ENCODE data around the gene FOXO1. TPM values are rescaled to one million over a fixed set of nuclear protein-coding genes. Genes with fewer than 3 reads are reported as not detected.
A peak's percentile ranks its signal among the peaks of the same experiment; 100 is the strongest.
"Not testable (repeated sequence)": the region's sequence is repeated elsewhere in the genome, so short reads cannot be mapped to it uniquely, and the experiment has no call there.

Gene FOXO1
- polyA plus RNA-seq, 2 donors, result 1.7 to 3.7 TPM

GRCh38 chr13:40667622-40667978, 1.2 kb upstream of the FOXO1 start:
- H3K4me1 ChIP-seq (ENCODE audit: control insufficient read depth in 2 of 2, insufficient read depth in 2 of 2, low read length in 1 of 2), result peaks cover 0 to 2% of the 10 kb centered on the region in 2 donors
- no peaks in the 10 kb centered on the region for H3K36me3 ChIP-seq (ENCODE audit: control insufficient read depth in 2 of 2, insufficient read depth in 2 of 2, low read length in 1 of 2)
- peak overlapping the region; percentile 69 to 89 for H3K4me3 ChIP-seq (ENCODE audit: low read depth in 1 of 2, low read length in 2 of 2)
- H3K27ac ChIP-seq (ENCODE audit: low read depth in 2 of 2, low read length in 1 of 2), result peak overlapping the region; percentile 85 to 90
- no peaks in the 10 kb centered on the region for H3K9me3 ChIP-seq (ENCODE audit: control insufficient read depth in 2 of 2, insufficient read depth in 1 of 2, low read depth in 1 of 2, low read length in 1 of 2)
- no peaks in the 10 kb centered on the region for H3K27me3 ChIP-seq (ENCODE audit: control insufficient read depth in 1 of 2, insufficient read depth in 2 of 2, low read length in 2 of 2)
- WGBS, 2 donors, result 13 to 17% methylated on average over 5 of the region's 5 CpGs

GRCh38 chr13:40666933-40667621, 636 bp upstream of the FOXO1 start:
- H3K27me3 ChIP-seq (ENCODE audit: control insufficient read depth in 1 of 2, insufficient read depth in 2 of 2, low read length in 2 of 2), result no peaks in the 10 kb centered on the region
- H3K27ac ChIP-seq (ENCODE audit: low read depth in 2 of 2, low read length in 1 of 2), result peak overlapping the region; percentile 85 to 90
- no peaks in the 10 kb centered on the region for H3K36me3 ChIP-seq (ENCODE audit: control insufficient read depth in 2 of 2, insufficient read depth in 2 of 2, low read length in 1 of 2)
- peaks cover 0 to 2% of the 10 kb centered on the region in 2 donors for H3K4me1 ChIP-seq (ENCODE audit: control insufficient read depth in 2 of 2, insufficient read depth in 2 of 2, low read length in 1 of 2)
- no peaks in the 10 kb centered on the region for H3K9me3 ChIP-seq (ENCODE audit: control insufficient read depth in 2 of 2, insufficient read depth in 1 of 2, low read depth in 1 of 2, low read length in 1 of 2)
- peak overlapping the region; percentile 69 to 89 for H3K4me3 ChIP-seq (ENCODE audit: low read depth in 1 of 2, low read length in 2 of 2)
- WGBS, 2 donors, result 1% methylated on average over 66 to 67 of the region's 67 CpGs

- Histone ChIP-seq H3K4me1 (ENCODE audit: control insufficient read depth in 2 of 2, insufficient read depth in 2 of 2, low read length in 1 of 2) (peaks cover 0 to 3% of the 10 kb centered on the region in 2 donors), H3K4me3 (ENCODE audit: low read depth in 1 of 2, low read length in 2 of 2) (peak overlapping the region; percentile 89 to 100), H3K36me3 (ENCODE audit: control insufficient read depth in 2 of 2, insufficient read depth in 2 of 2, low read length in 1 of 2) (no peaks in the 10 kb centered on the region)
Observed at GRCh38 chr13:40665126-40666044, 1.1 kb downstream of the FOXO1 start.

GRCh38 chr13:40664350-40665125, 1.9 kb downstream of the FOXO1 start:
- Histone ChIP-seq H3K27me3 (ENCODE audit: control insufficient read depth in 1 of 2, insufficient read depth in 2 of 2, low read length in 2 of 2) (no peaks in the 10 kb centered on the region), H3K27ac (ENCODE audit: low read depth in 2 of 2, low read length in 1 of 2) (peak overlapping the region; percentile 96 to 98), H3K4me3 (ENCODE audit: low read depth in 1 of 2, low read length in 2 of 2) (peak overlapping the region; percentile 89 to 100), H3K9me3 (ENCODE audit: control insufficient read depth in 2 of 2, insufficient read depth in 1 of 2, low read depth in 1 of 2, low read length in 1 of 2) (no peaks in the 10 kb centered on the region), H3K36me3 (ENCODE audit: control insufficient read depth in 2 of 2, insufficient read depth in 2 of 2, low read length in 1 of 2) (no peaks in the 10 kb centered on the region), H3K4me1 (ENCODE audit: control insufficient read depth in 2 of 2, insufficient read depth in 2 of 2, low read length in 1 of 2) (peaks cover 0 to 5% of the 10 kb centered on the region in 2 donors)
- WGBS, 2 donors, result 0 to 1% methylated on average over 77 of the region's 77 CpGs

More at GRCh38 chr13:40665126-40666044, 1.1 kb downstream of the FOXO1 start:
- 0 to 1% methylated on average over 81 to 117 of the region's 117 CpGs for WGBS, 2 donors
- Histone ChIP-seq H3K9me3 (ENCODE audit: control insufficient read depth in 2 of 2, insufficient read depth in 1 of 2, low read depth in 1 of 2, low read length in 1 of 2) (no peaks in the 10 kb centered on the region), H3K27ac (ENCODE audit: low read depth in 2 of 2, low read length in 1 of 2) (peak overlapping the region; percentile 96 to 98), H3K27me3 (ENCODE audit: control insufficient read depth in 1 of 2, insufficient read depth in 2 of 2, low read length in 2 of 2) (no peaks in the 10 kb centered on the region)

- 6 to 7% methylated on average over 17 of the region's 17 CpGs for WGBS, 2 donors
- H3K4me3 ChIP-seq (ENCODE audit: low read depth in 1 of 2, low read length in 2 of 2), result peak overlapping the region; percentile 89 to 100
- H3K9me3 ChIP-seq (ENCODE audit: control insufficient read depth in 2 of 2, insufficient read depth in 1 of 2, low read depth in 1 of 2, low read length in 1 of 2); H3K27me3 ChIP-seq (ENCODE audit: control insufficient read depth in 1 of 2, insufficient read depth in 2 of 2, low read length in 2 of 2); H3K4me1 ChIP-seq (ENCODE audit: control insufficient read depth in 2 of 2, insufficient read depth in 2 of 2, low read length in 1 of 2); H3K36me3 ChIP-seq (ENCODE audit: control insufficient read depth in 2 of 2, insufficient read depth in 2 of 2, low read length in 1 of 2): not testable (repeated sequence)
- peak overlapping the region; percentile 96 to 98 for H3K27ac ChIP-seq (ENCODE audit: low read depth in 2 of 2, low read length in 1 of 2)
Observed at GRCh38 chr13:40664100-40664349, 2.4 kb downstream of the FOXO1 start.

GRCh38 chr13:40662866-40663265, 3.6 kb downstream of the FOXO1 start:
- no peaks in the 10 kb centered on the region for H3K36me3 ChIP-seq (ENCODE audit: control insufficient read depth in 2 of 2, insufficient read depth in 2 of 2, low read length in 1 of 2)
- no peak overlapping the region for H3K27ac ChIP-seq (ENCODE audit: low read depth in 2 of 2, low read length in 1 of 2)
- H3K4me1 ChIP-seq (ENCODE audit: control insufficient read depth in 2 of 2, insufficient read depth in 2 of 2, low read length in 1 of 2), result peaks cover 0 to 5% of the 10 kb centered on the region in 2 donors
- H3K9me3 ChIP-seq (ENCODE audit: control insufficient read depth in 2 of 2, insufficient read depth in 1 of 2, low read depth in 1 of 2, low read length in 1 of 2), result no peaks in the 10 kb centered on the region
- peak overlapping the region in 1 of 2 donors; percentile 13 for H3K4me3 ChIP-seq (ENCODE audit: low read depth in 1 of 2, low read length in 2 of 2)
- H3K27me3 ChIP-seq (ENCODE audit: control insufficient read depth in 1 of 2, insufficient read depth in 2 of 2, low read length in 2 of 2), result no peaks in the 10 kb centered on the region

GRCh38 chr13:40661875-40662665, 4.4 kb downstream of the FOXO1 start:
- Histone ChIP-seq H3K36me3 (ENCODE audit: control insufficient read depth in 2 of 2, insufficient read depth in 2 of 2, low read length in 1 of 2) (no peaks in the 10 kb centered on the region), H3K4me1 (ENCODE audit: control insufficient read depth in 2 of 2, insufficient read depth in 2 of 2, low read length in 1 of 2) (peaks cover 0 to 3% of the 10 kb centered on the region in 2 donors), H3K4me3 (ENCODE audit: low read depth in 1 of 2, low read length in 2 of 2) (no peak overlapping the region), H3K27me3 (ENCODE audit: control insufficient read depth in 1 of 2, insufficient read depth in 2 of 2, low read length in 2 of 2) (no peaks in the 10 kb centered on the region), H3K27ac (ENCODE audit: low read depth in 2 of 2, low read length in 1 of 2) (no peak overlapping the region), H3K9me3 (ENCODE audit: control insufficient read depth in 2 of 2, insufficient read depth in 1 of 2, low read depth in 1 of 2, low read length in 1 of 2) (no peaks in the 10 kb centered on the region)
- WGBS, 2 donors, result 82 to 83% methylated on average over 10 of the region's 10 CpGs

- no peak overlapping the region for H3K4me3 ChIP-seq (ENCODE audit: low read depth in 1 of 2, low read length in 2 of 2)
- H3K36me3 ChIP-seq (ENCODE audit: control insufficient read depth in 2 of 2, insufficient read depth in 2 of 2, low read length in 1 of 2), result no peaks in the 10 kb centered on the region
- WGBS, 2 donors, result 88 to 92% methylated on average over 5 of the region's 5 CpGs
- H3K4me1 ChIP-seq (ENCODE audit: control insufficient read depth in 2 of 2, insufficient read depth in 2 of 2, low read length in 1 of 2), result peaks cover 0 to 3% of the 10 kb centered on the region in 2 donors
- H3K9me3 ChIP-seq (ENCODE audit: control insufficient read depth in 2 of 2, insufficient read depth in 1 of 2, low read depth in 1 of 2, low read length in 1 of 2), result no peaks in the 10 kb centered on the region
- H3K27ac ChIP-seq (ENCODE audit: low read depth in 2 of 2, low read length in 1 of 2), result no peak overlapping the region
- H3K27me3 ChIP-seq (ENCODE audit: control insufficient read depth in 1 of 2, insufficient read depth in 2 of 2, low read length in 2 of 2), result no peaks in the 10 kb centered on the region
Observed at GRCh38 chr13:40660692-40661091, 5.7 kb downstream of the FOXO1 start.

- peaks cover 0 to 3% of the 10 kb centered on the region in 2 donors for H3K4me1 ChIP-seq (ENCODE audit: control insufficient read depth in 2 of 2, insufficient read depth in 2 of 2, low read length in 1 of 2)
Observed at GRCh38 chr13:40660141-40660664, 6.2 kb downstream of the FOXO1 start.

More at GRCh38 chr13:40660141-40660664, 6.2 kb downstream of the FOXO1 start:
- H3K36me3 ChIP-seq (ENCODE audit: control insufficient read depth in 2 of 2, insufficient read depth in 2 of 2, low read length in 1 of 2), result no peaks in the 10 kb centered on the region
- no peaks in the 10 kb centered on the region for H3K9me3 ChIP-seq (ENCODE audit: control insufficient read depth in 2 of 2, insufficient read depth in 1 of 2, low read depth in 1 of 2, low read length in 1 of 2)
- H3K27me3 ChIP-seq (ENCODE audit: control insufficient read depth in 1 of 2, insufficient read depth in 2 of 2, low read length in 2 of 2), result no peaks in the 10 kb centered on the region
- no peak overlapping the region for H3K27ac ChIP-seq (ENCODE audit: low read depth in 2 of 2, low read length in 1 of 2)
- H3K4me3 ChIP-seq (ENCODE audit: low read depth in 1 of 2, low read length in 2 of 2), result no peak overlapping the region
- WGBS, 2 donors, result 75 to 83% methylated on average over 4 of the region's 4 CpGs

All from esophagus (tissue), 2 donors.